Suprapubic skin (tissue), 3 donors: ENCODE measurements around the gene FRMPD4.

Source experiments
- CTCF ChIP-seq, 2 donors: fragments of 200-600 bp in 1 of 2; fragments of 450-650 bp in 1 of 2; sonication (generic) in 1 of 2; IDR thresholded peaks; one replicate each; pipeline ENCODE4 v1.5.1; 2016 to 2019; ENCODE audit warnings: antibody characterized with exemption in 2 of 2, mild to moderate bottlenecking in 1 of 2, moderate library complexity in 1 of 2
- EP300 ChIP-seq: sonication (generic); formaldehyde crosslinking; IDR thresholded peaks from one replicate; pipeline ENCODE4 v1.6.1; 2017; ENCODE audit warnings: antibody characterized with exemption

- TF ChIP-seq CTCF (IDR thresholded peaks at IDR 0.05) (no peak), EP300 (no peak)
These were observed 91.7 kb downstream of the FRMPD4 start for GRCh38 chrX:12229986-12230385.
